COLO829 (cell line): ENCODE measurements around the gene CEP170B.
"Not testable (repeated sequence)": the region's sequence is repeated elsewhere in the genome, so short reads cannot be mapped to it uniquely, and the experiment has no call there.

Experiments used
- DNase-seq: peaks from one replicate; pipeline ENCODE4 v3.0.0; 2012; ENCODE audit warnings: low spot score

Gene CEP170B

GRCh38 chr14:104932676-104933631 lies 67.9 kb downstream of the CEP170B start:
- peak; percentile 82 for DNase-seq

GRCh38 chr14:104933746-104934733 lies 69.0 kb downstream of the CEP170B start:
- DNase-seq: no peak

GRCh38 chr14:104935026-104935650 lies 70.1 kb downstream of the CEP170B start:
- no peak for DNase-seq

- DNase-seq: no peak
These were observed 70.9 kb downstream of the CEP170B start for GRCh38 chr14:104935955-104936354.

- no peak for DNase-seq
These were observed 71.5 kb downstream of the CEP170B start for GRCh38 chr14:104936361-104937155.

GRCh38 chr14:104937161-104937560 lies 72.1 kb downstream of the CEP170B start:
- no peak for DNase-seq

- no peak for DNase-seq
These were observed 72.8 kb downstream of the CEP170B start for GRCh38 chr14:104937694-104938365.

GRCh38 chr14:104938436-104938835 lies 73.4 kb downstream of the CEP170B start:
- no peak for DNase-seq

- DNase-seq: no peak
These were observed 73.9 kb downstream of the CEP170B start for GRCh38 chr14:104938960-104939359.

GRCh38 chr14:104939666-104940410 lies 74.8 kb downstream of the CEP170B start:
- DNase-seq: no peak

GRCh38 chr14:104940526-104941150 lies 75.6 kb downstream of the CEP170B start:
- no peak for DNase-seq

- DNase-seq: no peak
These were observed 76.7 kb downstream of the CEP170B start for GRCh38 chr14:104941508-104942365.

GRCh38 chr14:104942586-104942985 lies 77.5 kb downstream of the CEP170B start:
- no peak for DNase-seq

- DNase-seq: not testable (repeated sequence)
These were observed 78.3 kb downstream of the CEP170B start for GRCh38 chr14:104943216-104944015.

- not testable (repeated sequence) for DNase-seq
These were observed 78.9 kb downstream of the CEP170B start for GRCh38 chr14:104944016-104944308.

- not testable (repeated sequence) for DNase-seq
These were observed 79.6 kb downstream of the CEP170B start for GRCh38 chr14:104944436-104945205.

GRCh38 chr14:104945266-104945665 lies 80.2 kb downstream of the CEP170B start:
- not testable (repeated sequence) for DNase-seq
